Brain microvascular endothelial cell (primary cell): ENCODE measurements around the gene HSD11B1.

Source experiments
- DNase-seq: peaks from one replicate; pipeline ENCODE4 v3.0.0-alpha.2; 2020
- H3K27ac ChIP-seq: fragments of 250-450 bp; sonication (Bioruptor Pico); 2 replicates; pipeline ENCODE4 v1.5.1; 2020; ENCODE audit warnings: mild to moderate bottlenecking, moderate library complexity
- H3K27me3 ChIP-seq: fragments of 250-450 bp; sonication (Bioruptor Pico); replicated peaks from 2 replicates; pipeline ENCODE4 v1.5.1; 2020; ENCODE audit warnings: mild to moderate bottlenecking
- H3K36me3 ChIP-seq: fragments of 250-450 bp; sonication (Bioruptor Pico); replicated peaks from 2 replicates; pipeline ENCODE4 v1.5.1; 2020; ENCODE audit warnings: mild to moderate bottlenecking
- H3K4me3 ChIP-seq: 2 replicates; pipeline ENCODE4 v1.5.1; 2011; ENCODE audit warnings: low read depth, mild to moderate bottlenecking, control low read depth, low read length, moderate library complexity
- in situ Hi-C: cut with HindIII; loops from 2 replicates; pipeline ENCODE4 v1.10.0; 2017; ENCODE audit warnings: low sequenced_read_pairs, low pct_ligation_motif_present
- TF ChIP-seq, protein P1 (sequence below): IDR thresholded peaks from 2 replicates; pipeline ENCODE4 v1.5.1; 2011; ENCODE audit warnings: low read depth, mild to moderate bottlenecking, moderate library complexity, low read length, control low read depth, inconsistent platforms; ENCODE audit errors: missing control alignments

HSD11B1 gene

GRCh38 chr1:209685821-209686220 lies 18.8 kb upstream of the HSD11B1 start:
- Histone ChIP-seq H3K4me3 (no peak overlapping the region), H3K27ac (no peak overlapping the region), H3K27me3 (peaks cover 4% of the 10 kb centered on the region), H3K36me3 (no peaks in the 10 kb centered on the region)
- no peak for DNase-seq
- in situ Hi-C loops, result loop anchor here (25.0 kb wide), 1 partner anchor 99 kb away; the partner anchor contains the start of gene CAMK1G
- TF ChIP-seq, protein P1, sequence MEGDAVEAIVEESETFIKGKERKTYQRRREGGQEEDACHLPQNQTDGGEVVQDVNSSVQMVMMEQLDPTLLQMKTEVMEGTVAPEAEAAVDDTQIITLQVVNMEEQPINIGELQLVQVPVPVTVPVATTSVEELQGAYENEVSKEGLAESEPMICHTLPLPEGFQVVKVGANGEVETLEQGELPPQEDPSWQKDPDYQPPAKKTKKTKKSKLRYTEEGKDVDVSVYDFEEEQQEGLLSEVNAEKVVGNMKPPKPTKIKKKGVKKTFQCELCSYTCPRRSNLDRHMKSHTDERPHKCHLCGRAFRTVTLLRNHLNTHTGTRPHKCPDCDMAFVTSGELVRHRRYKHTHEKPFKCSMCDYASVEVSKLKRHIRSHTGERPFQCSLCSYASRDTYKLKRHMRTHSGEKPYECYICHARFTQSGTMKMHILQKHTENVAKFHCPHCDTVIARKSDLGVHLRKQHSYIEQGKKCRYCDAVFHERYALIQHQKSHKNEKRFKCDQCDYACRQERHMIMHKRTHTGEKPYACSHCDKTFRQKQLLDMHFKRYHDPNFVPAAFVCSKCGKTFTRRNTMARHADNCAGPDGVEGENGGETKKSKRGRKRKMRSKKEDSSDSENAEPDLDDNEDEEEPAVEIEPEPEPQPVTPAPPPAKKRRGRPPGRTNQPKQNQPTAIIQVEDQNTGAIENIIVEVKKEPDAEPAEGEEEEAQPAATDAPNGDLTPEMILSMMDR, result no peak

GRCh38 chr1:209686322-209686721 lies 18.3 kb upstream of the HSD11B1 start:
- H3K4me3 ChIP-seq, result no peak overlapping the region

GRCh38 chr1:209688746-209689234 lies 15.9 kb upstream of the HSD11B1 start:
- TF ChIP-seq, protein P1, result no peak
- Histone ChIP-seq H3K27me3 (no peaks in the 10 kb centered on the region), H3K4me3 (no peak overlapping the region), H3K36me3 (no peaks in the 10 kb centered on the region), H3K27ac (no peak overlapping the region)
- in situ Hi-C loops, result loop anchor here (25.0 kb wide), 1 partner anchor 101 kb away; the partner anchor contains the start of gene CAMK1G
- DNase-seq, result no peak

More at GRCh38 chr1:209686322-209686721, 18.3 kb upstream of the HSD11B1 start:
- in situ Hi-C loops, result loop anchor here (25.0 kb wide), 1 partner anchor 99 kb away; the partner anchor contains the start of gene CAMK1G
- Histone ChIP-seq H3K27me3 (peaks cover under 1% of the 10 kb centered on the region), H3K27ac (no peak overlapping the region), H3K36me3 (no peaks in the 10 kb centered on the region)
- TF ChIP-seq, protein P1, result no peak
- DNase-seq, result no peak

GRCh38 chr1:209689477-209689876 lies 15.2 kb upstream of the HSD11B1 start:
- TF ChIP-seq, protein P1, result no peak
- no peaks in the 10 kb centered on the region for H3K27me3 ChIP-seq
- in situ Hi-C loops, result loop anchor here (25.0 kb wide), 1 partner anchor 102 kb away; the partner anchor contains the start of gene CAMK1G
- H3K36me3 ChIP-seq, result no peaks in the 10 kb centered on the region
- no peak overlapping the region for H3K27ac ChIP-seq
- H3K4me3 ChIP-seq, result no peak overlapping the region
- DNase-seq, result no peak

- in situ Hi-C loops, result loop anchor here (25.0 kb wide), 1 partner anchor 104 kb away; the partner anchor contains the start of gene CAMK1G
- Histone ChIP-seq H3K27ac (no peak overlapping the region), H3K4me3 (no peak overlapping the region), H3K36me3 (no peaks in the 10 kb centered on the region), H3K27me3 (no peaks in the 10 kb centered on the region)
- TF ChIP-seq, protein P1, result no peak
- DNase-seq, result no peak
Measured at GRCh38 chr1:209691237-209691636, 13.4 kb upstream of the HSD11B1 start.

DNA sequence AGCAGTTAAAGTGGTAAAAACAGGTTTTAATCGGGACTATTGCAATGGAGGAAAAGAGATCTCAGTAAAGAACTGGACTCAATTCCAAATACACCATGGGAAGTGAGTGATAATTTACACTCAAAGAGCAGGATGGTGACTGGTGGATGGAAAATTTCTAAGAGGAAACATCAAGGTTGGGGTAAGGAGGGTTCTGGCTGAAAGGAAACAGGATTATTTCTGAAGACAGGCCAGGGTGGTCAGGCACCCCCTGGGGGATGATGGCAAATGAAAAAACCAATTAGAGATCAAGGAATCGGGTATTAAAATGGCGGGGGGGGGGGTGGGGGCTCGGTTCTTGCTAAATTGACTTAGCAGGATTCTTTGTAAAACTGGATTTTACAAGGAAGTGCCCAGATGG lies 12.3 kb upstream of the HSD11B1 start:
- Histone ChIP-seq H3K36me3 (no peaks in the 10 kb centered on the region), H3K27ac (no peak overlapping the region), H3K4me3 (no peak overlapping the region), H3K27me3 (no peaks in the 10 kb centered on the region)
- in situ Hi-C loops, result loop anchor here (25.0 kb wide), 1 partner anchor 105 kb away; the partner anchor contains the start of gene CAMK1G
- DNase-seq, result no peak
- TF ChIP-seq, protein P1, result no peak
